RPMI8226 (cell line): ENCODE results near the gene ITGAX.
"Not testable (repeated sequence)": the region's sequence is repeated elsewhere in the genome, so short reads cannot be mapped to it uniquely, and the experiment has no call there.

Experiments used
- DNase-seq: peaks from one replicate; pipeline ENCODE4 v3.0.0-alpha.2; 2015

Gene ITGAX

DNA sequence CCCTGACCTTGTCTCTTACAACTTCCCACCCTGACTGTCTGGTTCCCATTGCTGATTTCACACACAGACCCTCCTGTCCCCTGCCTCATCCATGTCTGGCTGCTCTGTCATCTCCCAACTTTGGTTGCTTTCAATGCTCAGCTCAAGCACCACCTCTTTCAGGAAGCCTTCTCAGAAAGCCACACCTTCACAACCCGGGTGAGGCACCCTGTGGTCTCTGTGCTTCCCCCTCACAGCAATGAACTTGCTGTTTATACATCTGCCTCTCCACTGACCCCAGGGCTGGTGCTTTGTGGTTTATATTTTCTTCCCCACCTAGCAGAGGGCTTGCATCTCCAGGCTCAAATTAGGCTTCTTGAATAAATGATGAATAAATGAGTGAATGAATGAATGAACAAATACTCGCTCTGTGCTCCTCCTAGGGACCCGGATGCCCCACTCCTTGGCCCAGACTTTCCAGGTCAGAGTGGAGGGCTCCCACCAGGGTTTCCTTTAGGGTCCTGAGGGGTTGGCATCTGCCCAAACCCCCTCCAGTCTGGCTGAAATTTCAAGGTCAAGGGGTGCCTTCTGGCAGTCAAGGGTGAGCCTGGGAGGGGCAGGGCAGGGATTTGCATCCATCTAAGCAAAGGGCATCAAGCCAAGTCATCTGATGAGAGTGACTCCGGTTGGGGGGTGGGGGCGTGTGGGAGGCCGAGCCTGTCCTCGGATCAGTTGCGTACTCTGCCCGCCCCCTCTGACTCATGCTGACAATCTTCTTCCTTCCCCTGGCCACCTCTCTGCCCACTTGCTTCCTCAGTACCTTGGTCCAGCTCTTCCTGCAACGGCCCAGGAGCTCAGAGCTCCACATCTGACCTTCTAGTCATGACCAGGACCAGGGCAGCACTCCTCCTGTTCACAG, at the start of gene ITGAX:
Gene ITGAX (plus strand): TSS at position 783 of the 898 bp plus-strand sequence. CDS start 79 bp downstream, at position 862.
- DNase-seq = peak; percentile 60

DNA sequence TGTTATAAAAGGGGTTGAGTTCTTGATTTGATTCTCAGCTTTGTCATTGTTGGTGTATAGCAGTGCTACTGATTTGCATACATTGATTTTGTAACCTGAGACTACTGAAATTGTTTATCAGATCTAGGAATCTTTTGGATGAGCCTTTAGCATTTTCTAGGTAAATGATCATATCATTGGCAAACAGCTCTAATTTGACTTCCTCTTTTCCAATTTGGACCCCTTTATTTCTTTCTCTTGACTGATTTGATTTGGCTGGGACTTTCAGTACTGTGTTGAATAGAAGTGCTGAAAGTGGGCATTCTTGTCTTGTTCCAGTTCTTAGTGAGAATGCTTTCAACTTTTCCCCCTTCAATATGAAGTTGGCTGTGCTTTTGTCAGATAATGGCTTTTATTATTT, 49.8 kb upstream of the ITGAX start:
- no peak for DNase-seq

DNA sequence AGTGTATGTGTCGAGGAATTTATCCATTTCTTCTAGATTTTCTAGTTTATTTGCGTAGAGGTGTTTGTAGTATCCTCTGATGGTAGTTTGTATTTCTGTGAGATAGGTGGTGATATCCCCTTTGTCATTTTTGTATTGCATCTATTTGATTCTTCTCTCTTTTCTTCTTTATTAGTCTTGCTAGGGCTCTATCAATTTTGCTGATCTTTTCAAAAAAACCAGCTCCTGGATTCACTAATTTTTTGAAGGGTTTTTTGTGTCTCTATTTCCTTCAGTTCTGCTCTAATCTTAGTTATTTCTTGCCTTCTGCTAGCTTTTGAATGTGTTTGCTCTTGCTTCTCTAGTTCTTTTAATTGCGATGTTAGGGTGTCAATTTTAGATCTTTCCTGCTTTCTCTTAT, 46.6 kb upstream of the ITGAX start:
- not testable (repeated sequence) for DNase-seq

DNA sequence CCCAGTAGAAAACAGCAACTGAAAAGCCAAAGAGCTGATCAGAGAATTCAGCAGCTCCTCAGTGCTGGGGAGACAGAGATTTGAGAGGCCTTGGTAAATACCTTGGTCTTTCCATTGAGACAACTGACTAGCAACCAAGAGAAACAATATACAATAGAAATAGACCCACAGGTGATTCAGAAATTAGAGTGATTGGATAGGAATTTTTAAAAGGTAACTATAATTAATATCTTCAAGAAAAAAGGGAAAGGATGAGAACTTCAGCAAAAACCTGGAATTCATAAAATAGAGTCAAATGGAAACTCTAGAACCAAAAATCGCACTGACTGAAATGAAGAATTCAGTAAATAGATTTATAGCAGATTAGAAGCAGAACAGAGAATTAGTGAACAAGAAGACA, 32.5 kb upstream of the ITGAX start:
- DNase-seq = no peak

DNA sequence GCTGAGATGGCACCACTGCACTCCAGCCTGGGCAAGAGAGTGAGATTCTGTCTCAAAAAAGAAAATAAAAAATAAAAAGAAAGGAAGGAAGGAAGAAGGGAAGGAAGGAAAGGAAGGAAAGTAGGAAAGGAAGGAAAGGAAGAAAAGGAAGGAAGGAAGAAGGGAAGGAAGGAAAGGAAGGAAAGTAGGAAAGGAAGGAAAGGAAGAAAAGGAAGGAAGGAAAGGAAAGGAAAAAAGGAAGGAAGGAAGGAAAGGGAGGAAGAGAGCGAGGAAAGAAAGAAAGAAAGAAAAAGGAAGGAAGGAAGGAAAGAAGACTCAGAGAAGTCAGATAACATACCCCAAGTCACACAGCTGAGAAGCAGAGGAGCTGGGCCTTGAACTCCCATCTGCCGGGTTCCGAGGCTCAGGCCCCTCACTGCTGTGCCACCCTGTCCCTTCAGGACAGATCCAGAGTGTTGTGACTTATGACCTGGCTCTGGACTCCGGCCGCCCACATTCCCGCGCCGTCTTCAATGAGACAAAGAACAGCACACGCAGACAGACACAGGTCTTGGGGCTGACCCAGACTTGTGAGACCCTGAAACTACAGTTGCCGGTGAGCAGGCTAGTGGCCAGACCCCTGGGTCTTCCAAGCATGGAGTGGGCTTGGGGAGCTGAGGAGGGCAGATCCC, 30.9 kb upstream of the ITGAX start:
- no peak for DNase-seq

DNA sequence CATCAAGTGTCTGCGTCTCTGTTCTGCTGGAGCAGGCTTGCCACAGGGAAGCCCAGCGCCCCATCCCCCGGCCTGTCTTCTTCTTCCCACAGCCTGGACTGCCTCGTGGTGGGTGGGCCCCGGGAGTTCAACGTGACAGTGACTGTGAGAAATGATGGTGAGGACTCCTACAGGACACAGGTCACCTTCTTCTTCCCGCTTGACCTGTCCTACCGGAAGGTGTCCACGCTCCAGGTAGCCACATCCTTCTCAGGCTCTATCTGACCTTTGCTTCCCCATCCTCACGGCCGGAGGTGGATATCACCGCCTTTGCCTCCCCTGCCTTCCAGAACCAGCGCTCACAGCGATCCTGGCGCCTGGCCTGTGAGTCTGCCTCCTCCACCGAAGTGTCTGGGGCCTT, 29.8 kb upstream of the ITGAX start:
- no peak for DNase-seq

DNA sequence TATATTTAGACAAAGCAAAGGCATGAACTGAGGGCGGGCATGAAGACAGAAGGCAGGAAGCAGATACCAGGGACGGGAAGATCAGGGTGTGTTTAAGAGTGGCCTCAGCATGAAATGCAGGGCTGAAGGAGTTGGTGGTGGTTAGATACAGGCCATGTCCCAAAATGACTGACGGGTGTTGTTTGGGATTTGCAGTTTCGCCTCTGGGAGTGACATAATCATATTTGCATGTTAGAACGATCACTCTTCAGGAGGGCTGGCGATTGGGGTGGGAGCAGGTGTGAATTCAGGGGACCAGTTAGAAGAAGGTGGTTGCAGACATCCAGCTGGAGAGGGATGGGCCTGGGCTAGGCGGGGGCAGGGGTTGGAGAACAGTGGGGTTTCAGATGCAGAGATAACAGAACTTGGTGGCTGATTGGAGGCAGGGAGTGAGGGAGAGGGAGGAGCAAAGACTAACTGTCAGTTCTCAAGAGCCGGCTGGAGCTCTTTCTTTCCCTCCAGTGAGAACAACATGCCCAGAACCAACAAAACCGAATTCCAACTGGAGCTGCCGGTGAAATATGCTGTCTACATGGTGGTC, 27.2 kb upstream of the ITGAX start:
- DNase-seq = no peak

DNA sequence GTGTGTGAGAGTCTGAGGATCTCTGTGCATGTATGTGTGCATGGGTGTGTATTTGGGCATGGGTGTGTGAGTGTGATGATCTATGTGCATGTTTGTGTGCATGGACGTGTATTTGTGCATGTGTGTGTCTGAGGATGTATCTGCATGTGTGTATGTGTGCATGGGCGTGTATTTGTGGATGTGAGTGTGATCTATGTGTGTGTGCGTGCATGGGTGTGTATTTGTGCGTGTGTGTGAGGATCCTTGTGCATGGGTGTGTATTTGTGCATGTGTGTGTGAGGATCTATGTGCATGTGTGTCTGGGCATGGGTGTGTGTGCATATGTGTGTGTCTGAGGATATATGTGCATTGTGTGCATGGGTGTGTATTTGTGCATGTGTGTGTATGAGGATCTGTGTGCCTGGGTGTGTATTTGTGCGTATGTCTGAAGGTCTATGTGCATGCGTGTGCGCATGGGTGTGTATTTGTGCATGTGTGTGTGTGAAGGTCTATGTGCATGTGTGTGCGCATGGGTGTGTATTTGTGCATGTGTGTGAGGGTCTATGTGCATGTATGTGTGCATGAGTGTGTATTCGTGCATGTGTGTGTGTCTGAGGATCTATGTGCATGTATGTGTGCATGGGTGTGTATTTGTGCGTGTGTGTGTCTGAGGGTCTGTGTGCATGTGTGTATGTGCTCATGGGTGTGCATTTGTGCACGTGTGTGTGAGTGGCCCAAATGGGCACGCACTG, 26.5 kb upstream of the ITGAX start:
- DNase-seq = no peak

DNA sequence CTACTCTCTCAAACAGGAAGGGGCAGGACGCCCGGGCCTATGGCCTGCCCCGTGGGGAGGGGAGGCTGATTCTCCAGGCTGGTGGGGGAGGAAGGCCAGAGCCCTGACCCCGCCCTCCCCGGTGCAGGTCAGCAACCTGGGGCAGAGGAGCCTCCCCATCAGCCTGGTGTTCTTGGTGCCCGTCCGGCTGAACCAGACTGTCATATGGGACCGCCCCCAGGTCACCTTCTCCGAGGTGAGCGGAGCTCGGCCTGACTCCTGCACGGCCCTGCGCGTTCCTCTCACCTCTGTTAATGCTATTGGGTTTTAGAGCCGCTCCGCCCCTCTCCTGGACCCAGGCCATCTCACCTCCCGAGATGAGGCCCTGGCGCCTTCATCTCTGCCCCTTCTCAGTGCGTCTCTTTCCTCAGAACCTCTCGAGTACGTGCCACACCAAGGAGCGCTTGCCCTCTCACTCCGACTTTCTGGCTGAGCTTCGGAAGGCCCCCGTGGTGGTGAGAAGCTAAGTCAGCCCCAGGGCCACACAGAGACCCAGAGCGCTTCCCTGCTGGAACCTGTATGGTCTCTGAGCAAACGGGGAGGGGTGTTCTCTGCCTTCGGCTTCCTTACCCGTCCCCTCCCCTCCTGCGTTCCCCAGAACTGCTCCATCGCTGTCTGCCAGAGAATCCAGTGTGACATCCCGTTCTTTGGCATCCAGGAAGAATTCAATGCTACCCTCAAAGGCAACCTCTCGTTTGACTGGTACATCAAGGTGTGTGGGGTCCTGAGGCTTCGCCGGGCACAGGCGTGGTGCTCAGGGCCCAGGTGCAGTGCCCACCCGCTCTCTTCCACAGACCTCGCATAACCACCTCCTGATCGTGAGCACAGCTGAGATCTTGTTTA, 25.1 kb upstream of the ITGAX start:
- no peak for DNase-seq

DNA sequence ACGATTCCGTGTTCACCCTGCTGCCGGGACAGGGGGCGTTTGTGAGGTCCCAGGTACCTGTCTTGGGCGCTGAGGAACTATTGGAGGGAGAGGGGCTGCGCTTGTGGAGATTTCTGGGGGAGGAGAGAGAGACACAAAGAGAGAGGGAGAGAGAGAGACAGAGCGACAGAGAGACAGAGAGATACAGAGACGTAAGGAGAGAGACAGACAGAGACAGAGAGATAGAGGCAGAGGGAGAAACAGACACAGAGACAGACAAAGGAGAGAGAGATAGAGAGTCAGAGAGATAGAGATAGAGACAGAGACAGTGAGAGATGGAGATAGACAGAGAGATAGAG, 24.5 kb upstream of the ITGAX start:
- no peak for DNase-seq

DNA sequence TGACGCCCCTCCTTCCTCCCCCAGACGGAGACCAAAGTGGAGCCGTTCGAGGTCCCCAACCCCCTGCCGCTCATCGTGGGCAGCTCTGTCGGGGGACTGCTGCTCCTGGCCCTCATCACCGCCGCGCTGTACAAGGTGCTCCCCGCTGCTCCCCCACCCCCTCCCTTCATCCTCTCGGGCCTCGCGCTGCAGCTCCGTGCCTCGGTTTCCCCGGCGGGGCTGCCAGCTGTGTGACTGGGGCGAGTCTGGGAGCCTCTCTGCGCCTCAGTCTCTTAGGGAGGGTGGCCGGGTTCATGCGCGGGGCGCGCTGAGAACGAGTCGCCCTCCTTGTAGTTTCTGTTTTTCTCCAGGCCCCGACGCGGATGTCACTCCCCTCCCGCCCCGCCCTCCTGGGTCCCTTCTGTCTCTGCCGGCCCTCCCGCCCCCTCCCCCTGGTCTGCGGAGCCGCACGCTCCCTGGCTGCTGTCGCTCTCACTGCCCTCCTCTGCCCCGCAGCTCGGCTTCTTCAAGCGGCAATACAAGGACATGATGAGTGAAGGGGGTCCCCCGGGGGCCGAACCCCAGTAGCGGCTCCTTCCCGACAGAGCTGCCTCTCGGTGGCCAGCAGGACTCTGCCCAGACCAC, 23.7 kb upstream of the ITGAX start:
- DNase-seq = peak; percentile 55

DNA sequence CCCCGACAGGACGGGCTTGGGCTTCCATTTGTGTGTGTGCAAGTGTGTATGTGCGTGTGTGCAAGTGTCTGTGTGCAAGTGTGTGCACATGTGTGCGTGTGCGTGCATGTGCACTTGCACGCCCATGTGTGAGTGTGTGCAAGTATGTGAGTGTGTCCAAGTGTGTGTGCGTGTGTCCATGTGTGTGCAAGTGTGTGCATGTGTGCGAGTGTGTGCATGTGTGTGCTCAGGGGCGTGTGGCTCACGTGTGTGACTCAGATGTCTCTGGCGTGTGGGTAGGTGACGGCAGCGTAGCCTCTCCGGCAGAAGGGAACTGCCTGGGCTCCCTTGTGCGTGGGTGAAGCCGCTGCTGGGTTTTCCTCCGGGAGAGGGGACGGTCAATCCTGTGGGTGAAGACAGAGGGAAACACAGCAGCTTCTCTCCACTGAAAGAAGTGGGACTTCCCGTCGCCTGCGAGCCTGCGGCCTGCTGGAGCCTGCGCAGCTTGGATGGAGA, 23.1 kb upstream of the ITGAX start:
- DNase-seq = no peak

DNA sequence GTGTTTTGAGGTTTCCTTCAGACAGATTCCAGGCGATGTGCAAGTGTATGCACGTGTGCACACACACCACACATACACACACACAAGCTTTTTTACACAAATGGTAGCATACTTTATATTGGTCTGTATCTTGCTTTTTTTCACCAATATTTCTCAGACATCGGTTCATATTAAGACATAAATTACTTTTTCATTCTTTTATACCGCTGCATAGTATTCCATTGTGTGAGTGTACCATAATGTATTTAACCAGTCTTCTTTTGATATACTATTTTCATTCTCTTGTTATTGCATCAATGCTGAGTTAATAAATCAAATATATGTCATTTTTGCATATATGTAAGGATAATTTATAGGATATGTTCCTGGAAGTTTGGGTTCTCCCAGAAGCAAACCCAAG, 22.4 kb upstream of the ITGAX start:
- no peak for DNase-seq

DNA sequence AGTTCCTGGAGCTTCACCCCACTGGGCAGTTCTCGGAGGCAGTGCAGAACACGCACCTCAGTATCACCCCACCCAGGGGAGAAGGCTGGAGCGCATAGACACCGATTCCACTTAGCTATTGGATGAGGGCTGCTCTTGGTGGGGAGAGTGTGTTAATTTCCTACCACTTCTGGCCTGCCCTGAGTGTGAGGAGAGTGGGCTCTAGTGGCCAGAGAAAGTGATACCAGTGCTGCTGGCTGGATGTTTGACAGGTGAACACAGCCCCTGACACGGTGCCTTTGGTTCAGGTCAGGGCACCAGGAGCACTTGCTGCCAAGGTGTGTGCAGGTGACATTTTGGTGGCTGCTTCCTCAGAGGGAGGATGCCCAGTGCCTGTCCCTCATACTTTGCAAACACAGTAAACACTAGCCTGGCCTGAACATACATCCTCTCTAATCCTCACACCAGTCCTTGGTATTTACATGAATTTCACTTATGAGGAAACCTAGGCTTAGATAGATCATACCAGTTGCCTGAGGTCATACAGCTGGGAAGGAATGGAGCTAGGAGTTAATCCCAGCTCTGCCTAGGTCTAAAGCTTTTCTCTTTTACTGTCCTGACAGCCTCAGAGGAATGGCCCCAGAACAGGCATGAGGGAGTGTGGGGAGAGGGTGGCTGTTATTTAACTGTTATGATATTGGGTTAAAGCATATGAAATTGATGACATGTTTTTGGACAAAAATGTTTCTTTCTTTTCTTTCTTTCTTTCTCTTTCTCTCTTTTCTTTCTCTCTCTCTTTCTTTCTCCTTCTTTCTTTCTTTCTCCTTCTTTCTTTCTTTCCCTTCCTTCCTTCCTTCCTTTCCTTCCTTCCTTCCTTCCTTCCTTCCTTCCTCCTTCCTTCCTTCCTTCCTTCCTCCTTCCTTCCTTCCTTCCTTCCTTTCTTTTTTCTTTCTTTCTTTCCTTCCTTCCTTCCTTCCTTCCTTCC, 21.0 kb upstream of the ITGAX start:
- peak; percentile 74 for DNase-seq

DNA sequence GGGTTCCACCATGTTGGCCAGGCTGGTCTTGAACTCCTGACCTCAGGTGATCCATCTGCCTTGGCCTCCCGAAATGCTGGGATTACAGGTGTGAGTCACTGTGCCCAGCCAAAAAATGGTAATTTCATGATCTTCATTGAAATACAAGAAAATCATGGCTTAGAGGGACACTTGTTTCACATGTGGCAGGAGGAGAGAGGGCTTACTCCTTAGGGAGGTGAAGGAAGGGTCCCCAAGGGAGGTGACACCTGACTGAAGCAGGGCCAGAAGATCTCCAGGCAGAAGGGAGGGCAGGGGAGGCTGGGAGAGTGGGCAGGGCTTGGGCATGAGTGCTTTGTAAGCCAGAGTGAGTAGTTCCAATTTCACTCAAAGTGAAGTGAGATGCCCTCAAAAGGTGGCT, 20.0 kb upstream of the ITGAX start:
- DNase-seq = no peak

DNA sequence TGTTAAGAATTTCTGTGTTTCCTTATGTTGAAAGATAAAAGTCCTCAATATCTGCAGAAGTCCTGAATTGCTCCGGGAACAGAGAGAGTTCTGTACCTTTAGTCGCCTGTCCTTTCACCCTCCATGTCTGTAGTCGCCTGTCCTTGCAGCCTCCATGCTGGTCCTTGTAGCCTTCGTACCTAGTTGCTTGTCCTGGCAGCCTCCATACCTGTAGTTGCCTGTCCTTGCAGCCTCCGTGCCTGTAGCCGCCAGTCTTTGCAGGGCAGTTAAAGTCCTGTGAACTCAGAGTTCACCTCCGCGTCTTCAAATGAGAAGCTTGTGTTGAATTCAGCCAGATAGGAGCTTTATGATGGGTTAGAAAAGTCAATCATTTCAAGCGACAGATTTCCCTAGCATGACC, 19.5 kb upstream of the ITGAX start:
- DNase-seq = no peak

DNA sequence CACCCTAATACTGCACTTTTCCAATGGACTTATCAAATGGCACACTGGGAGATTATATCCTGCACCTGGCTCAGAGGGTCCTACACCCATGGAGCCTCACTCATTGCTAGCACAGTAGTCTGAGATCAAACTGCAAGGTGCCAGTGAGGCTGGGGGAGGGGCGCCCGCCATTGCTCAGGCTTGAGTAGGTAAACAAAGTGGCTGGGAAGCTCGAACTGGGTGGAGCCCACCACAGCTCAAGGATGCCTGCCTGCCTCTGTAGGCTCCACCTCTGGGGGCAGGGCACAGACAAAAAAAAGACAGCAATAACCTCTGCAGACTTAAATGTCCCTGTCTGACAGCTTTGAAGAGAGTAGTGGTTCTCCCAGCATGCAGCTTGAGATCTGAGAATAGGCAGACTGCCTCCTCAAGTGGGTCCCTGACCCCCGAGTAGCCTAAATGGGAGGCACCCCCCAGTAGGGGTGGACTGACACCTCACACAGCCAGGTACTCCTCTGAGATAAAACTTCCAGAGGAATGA, 16.8 kb upstream of the ITGAX start:
- DNase-seq = not testable (repeated sequence)

DNA sequence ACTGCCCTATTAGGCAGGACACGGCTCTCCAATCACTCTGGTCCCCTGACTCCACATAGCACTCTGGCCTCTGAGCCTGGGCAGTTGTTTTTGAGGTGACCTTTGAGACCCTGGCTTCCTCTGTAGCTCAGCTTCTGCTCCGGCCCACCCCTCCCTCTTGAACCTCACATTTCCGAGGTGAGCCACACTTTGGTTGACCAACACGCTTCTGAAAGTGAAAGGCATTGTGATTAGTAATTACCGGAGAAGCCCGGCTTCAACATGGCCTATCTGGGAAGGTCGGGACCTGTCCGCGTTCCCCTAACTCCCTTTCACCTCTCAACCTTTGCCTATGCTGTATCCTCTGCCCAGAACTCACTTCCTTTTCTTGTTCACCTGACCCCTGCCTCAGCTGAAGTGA, 10.3 kb upstream of the ITGAX start:
- peak; percentile 36 for DNase-seq

DNA sequence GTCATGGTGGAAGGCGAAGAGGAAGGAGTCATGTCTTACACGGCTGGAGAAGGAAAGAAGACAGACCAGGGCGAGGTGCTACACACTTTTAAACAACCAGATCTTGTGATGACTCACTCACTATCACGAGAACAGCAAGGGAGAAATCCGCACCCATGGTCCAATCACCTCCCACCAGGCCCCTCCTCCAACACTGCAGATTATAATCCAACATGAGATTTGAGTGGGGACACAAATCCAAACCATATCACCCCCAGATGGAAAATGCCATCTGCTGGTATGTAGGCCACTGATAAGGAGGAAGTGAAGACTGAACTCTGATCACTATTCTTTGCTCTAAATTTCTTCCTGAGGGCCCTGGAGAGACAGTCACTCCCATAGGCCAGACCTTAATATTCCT, 7.5 kb upstream of the ITGAX start:
- DNase-seq = no peak

DNA sequence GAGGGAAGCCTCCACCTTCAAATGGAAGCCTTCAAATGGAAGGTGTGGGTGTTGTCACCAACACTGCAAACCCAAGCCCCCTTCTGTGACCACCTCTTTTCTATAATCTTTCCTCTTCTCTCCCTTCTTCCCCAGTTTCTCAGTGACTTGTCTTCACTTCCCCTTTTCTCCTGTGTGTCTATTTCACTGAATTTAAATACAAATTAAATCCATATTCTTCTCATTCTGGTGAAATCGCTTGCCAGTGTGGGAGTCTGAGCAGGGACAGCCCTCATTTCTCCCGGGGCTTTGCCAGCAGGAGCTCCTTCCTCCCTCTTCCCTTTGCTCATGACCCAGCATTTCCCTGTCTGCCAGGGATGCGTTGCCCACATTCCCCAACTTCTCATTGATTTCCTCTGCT, 6.4 kb upstream of the ITGAX start:
- no peak for DNase-seq
